Neural progenitor cell (in vitro differentiated cells): ENCODE measurements around the gene CFAP206.

ENCODE experiments used
- CTCF ChIP-seq: fragments of 200-600 bp; sonication (generic); IDR thresholded peaks from 2 replicates; pipeline ENCODE4 v1.5.1; 2017; ENCODE audit warnings: antibody characterized with exemption, mild to moderate bottlenecking
- EZH2 ChIP-seq: fragments of 200-600 bp; sonication (generic); IDR thresholded peaks from 2 replicates; pipeline ENCODE4 v1.6.1; 2017; ENCODE audit warnings: antibody characterized with exemption, mild to moderate bottlenecking, moderate library complexity

- TF ChIP-seq CTCF: no peak
- no peak for TF ChIP-seq EZH2
Measured at GRCh38 chr6:87420360-87420759, 12.6 kb downstream of the CFAP206 start.
